Fibroblast of lung (primary cell): Measurements from ENCODE around the gene FAM20C.

Experiments used
- EZH2 ChIP-seq: IDR thresholded peaks from 2 replicates; pipeline ENCODE4 v1.5.1; 2012; ENCODE audit warnings: low read length, control low read depth, mild to moderate bottlenecking; ENCODE audit errors: missing control alignments
- TF ChIP-seq, protein P1 (sequence below), 2 donors: IDR thresholded peaks in 1 of 2; conservative IDR thresholded peaks in 1 of 2; 1 replicate in 1 of 2; 2 replicates in 1 of 2; pipeline ENCODE4 v1.5.1; 2011 to 2012; ENCODE audit warnings: low read length in 2 of 2, control low read depth in 1 of 2, inconsistent platforms in 1 of 2, low read depth in 1 of 2, mild to moderate bottlenecking in 1 of 2

DNA sequence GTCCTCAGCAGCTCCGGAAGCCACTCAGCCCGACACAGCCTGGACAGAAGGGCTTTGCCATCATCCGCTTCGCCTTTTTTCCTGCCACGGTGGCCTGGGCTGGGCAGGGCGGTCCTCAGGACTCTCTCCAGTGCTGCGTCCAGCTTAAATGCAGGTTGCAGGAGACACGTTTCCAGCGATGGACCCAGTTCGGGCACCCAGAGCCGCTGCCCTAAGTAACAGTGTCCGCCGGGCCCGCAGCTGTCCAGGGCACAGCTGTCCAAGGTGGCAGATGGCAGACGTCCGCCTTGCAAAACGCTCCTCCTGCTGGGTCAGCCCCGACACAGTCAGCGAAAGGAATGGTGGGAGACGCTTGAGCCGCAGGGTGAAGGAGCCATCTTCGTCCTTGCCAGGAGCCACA is 60.6 kb downstream of the FAM20C start:
- TF ChIP-seq, protein P1, sequence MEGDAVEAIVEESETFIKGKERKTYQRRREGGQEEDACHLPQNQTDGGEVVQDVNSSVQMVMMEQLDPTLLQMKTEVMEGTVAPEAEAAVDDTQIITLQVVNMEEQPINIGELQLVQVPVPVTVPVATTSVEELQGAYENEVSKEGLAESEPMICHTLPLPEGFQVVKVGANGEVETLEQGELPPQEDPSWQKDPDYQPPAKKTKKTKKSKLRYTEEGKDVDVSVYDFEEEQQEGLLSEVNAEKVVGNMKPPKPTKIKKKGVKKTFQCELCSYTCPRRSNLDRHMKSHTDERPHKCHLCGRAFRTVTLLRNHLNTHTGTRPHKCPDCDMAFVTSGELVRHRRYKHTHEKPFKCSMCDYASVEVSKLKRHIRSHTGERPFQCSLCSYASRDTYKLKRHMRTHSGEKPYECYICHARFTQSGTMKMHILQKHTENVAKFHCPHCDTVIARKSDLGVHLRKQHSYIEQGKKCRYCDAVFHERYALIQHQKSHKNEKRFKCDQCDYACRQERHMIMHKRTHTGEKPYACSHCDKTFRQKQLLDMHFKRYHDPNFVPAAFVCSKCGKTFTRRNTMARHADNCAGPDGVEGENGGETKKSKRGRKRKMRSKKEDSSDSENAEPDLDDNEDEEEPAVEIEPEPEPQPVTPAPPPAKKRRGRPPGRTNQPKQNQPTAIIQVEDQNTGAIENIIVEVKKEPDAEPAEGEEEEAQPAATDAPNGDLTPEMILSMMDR (conservative IDR thresholded peaks at IDR 0.05 in 1 of 2, IDR thresholded peaks at IDR 0.05 in 1 of 2; ENCODE audit: low read depth in 1 of 2, low read length in 2 of 2) = no peak
- no peak for TF ChIP-seq EZH2
